HG03469 (cell line): ENCODE results near the gene ARRDC1.

Experiments
- ATAC-seq: cut with Tn5 transposase; IDR thresholded peaks from one replicate; pipeline ENCODE4 v1.9.1; 2021; ENCODE audit warnings: mild to moderate bottlenecking, moderate library complexity, moderate number of reproducible peaks; ENCODE audit not compliant: unreplicated experiment

The ARRDC1 gene

DNA sequence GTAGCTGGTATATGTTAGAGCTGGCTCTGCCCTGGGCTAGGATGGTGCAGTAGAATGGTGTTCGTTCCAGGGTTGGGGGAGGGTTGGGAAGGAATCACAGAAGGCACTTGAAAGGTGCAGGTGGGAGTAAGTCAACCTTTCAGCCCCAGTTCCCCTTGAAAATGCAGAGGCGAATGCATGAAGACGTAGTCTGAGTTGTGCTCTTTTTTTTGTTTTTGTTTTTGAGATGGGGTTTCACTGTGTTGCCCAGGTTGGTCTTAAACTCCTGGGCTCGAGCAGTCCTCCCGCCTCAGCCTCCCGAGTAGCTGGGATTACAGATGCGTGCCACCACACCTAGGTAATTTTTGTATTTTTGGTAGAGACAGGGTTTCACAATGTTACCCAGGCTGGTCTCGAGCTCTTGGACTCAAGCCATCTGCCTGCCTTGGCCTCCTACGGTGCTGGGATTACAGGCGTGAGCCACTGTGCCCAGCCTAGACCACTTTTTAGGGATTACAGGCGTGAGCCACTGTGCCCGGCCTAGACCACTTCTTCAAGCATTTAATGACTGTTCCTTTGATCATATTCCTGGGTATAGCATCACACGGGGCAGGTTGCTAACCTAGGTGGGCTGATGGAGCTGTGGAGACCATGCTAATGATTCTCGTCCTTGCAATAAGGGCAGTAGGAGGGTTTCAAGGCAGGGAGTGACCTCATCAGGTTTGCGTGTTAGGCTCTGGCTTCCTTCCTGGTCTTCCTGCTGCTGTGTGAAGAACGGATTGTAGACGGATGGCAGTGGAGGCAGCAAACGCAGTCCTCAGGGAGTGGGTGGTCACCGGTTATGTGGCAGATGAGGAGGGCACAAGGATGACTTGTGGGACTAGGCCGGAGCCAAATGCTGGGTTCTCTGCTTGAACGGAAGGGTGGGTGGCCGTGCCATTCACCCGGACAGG lies 27.0 kb downstream of the ARRDC1 start:
- no peak for ATAC-seq

DNA sequence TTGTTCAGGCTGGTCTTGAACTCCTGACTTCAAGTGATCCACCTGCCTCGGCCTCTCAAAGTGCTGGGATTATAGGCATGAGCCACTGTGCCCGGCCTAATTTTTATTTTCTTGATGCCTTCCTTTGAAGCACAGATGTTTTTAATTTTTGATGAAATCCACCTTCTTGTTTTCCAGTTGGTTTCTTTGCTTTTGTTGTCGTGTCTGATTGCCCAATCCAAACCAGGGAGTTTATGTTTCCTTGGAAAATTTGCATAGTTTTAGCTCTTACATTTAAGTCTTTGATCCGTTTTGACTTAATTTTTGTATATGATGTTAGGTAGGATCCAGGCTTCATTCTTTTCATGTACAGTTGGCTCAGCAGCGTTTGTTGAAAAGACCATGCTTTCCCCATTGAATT lies 28.5 kb downstream of the ARRDC1 start:
- ATAC-seq = no peak

- ATAC-seq = no peak
These were observed 33.2 kb downstream of the ARRDC1 start for GRCh38 chr9:137638680-137639079.

DNA sequence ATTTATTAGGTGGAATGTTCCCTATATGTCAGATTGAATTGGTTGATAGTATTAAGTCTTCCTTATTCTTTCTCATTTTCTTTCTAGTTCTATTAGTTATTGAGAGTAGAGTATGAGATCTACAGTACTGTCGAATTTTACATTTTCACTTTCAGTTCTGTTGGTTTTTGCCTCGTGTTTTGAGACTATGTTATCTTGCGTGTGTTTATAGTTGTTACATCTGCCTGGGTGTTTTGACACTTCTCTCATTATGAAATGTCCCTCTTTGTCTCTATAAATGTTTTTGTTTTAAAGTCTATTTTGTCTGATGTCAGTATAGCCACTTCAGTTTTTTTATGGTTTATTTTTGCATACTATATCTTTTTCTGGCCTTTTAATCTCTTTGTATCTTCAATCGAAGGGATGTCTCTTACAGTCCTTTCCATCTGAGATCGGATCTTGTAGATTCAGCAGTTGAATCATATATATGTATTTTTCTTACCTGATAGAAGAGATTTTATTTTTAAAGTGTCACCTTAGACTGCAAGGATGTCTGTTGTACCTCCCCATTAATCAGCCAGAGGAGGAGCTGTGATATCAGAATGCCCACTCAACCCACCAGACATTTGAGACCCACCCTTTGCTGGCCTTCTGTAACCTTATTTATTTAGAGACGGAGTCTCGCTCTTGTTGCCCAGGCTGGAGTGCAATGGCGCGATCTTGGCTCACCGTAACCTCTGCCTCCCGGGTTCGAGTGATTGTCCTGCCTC lies 34.0 kb downstream of the ARRDC1 start:
- ATAC-seq = no peak

- ATAC-seq = no peak
These were observed 35.4 kb downstream of the ARRDC1 start for GRCh38 chr9:137640862-137641261.

DNA sequence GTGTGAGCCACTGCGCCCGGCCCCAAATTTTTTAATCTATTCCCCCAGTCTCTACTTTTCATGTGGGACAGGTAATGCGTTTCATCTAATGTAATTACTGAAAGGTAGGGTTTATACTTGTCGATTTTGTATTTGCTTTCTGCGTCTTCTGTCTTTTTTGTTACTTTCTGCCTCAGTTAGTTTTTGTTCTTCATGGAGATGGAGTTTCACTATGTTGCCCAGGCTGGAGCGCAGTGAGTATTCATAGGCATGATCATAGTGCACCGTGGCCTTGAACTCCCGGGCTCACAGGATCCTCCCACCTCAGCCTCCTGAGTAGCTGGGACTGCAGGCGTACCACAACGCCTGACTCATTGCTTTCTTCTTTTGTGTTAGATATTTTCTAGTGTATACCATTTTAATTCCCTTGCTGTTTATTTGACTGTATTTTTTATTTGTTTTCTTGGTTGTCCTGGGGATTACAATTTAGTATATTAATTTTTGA lies 36.7 kb downstream of the ARRDC1 start:
- ATAC-seq = no peak

DNA sequence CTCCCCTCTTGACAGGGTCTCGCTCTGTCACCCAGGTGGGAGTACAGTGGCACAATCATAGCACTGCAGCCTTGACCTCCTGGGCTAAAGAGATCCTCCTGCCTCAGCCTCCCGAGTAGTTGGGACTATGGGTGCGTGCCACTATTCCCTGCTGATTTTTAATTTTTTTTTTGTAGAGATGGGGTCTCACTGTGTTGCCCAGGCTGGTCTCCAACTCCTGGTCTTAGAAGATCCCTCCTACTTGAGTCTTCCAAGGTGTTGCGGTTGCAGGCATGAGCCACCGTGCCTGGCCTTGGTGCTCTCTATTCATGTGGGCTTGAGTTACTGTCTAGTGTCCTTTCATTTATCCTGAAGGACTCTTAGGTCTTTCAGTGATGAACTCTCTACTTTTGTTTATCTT lies 37.4 kb downstream of the ARRDC1 start:
- ATAC-seq = no peak

GRCh38 chr9:137643921-137644320 lies 38.4 kb downstream of the ARRDC1 start:
- no peak for ATAC-seq

DNA sequence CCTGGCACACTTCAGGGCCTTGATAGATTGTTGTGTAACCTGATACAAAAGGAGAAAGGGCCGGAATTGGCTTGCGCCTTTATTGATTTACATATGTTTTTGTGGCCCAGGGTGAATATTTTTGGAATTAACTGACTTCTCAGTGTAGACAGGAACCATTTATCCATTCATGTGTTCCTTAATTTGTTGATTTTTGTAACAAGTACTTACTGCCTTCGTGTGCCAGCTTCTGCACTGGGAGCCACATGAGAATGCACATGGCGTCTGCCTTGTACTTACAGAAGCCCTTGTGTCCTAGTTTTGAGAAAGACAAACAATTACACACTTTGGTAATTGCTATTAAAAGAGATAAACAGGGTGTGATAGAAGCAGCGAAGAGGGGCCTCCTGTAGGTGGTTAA lies 39.7 kb downstream of the ARRDC1 start:
- ATAC-seq = no peak

DNA sequence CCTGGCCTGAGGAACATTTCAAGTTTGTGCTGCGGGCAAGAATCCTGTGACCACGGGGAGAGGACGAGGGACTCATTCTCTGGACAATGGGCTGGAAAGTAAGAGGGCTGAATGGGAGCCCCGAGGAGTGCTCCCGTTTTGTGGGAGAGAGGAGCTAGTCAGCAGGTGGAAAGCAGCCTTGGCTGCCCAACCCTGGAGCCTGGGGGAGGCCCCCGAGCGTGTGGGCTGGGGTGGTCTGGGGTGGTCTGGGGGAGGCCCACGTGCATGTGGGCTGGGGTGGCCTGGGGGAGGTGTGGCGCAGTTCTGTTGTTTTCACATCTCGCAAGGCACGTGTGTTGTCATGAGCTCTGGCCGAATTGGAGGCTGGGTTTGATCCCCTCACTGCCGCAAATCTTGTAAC lies 40.9 kb downstream of the ARRDC1 start:
- no peak for ATAC-seq

- ATAC-seq = no peak
These were observed 41.7 kb downstream of the ARRDC1 start for GRCh38 chr9:137647096-137647714.

GRCh38 chr9:137648396-137648795 lies 42.9 kb downstream of the ARRDC1 start:
- no peak for ATAC-seq

DNA sequence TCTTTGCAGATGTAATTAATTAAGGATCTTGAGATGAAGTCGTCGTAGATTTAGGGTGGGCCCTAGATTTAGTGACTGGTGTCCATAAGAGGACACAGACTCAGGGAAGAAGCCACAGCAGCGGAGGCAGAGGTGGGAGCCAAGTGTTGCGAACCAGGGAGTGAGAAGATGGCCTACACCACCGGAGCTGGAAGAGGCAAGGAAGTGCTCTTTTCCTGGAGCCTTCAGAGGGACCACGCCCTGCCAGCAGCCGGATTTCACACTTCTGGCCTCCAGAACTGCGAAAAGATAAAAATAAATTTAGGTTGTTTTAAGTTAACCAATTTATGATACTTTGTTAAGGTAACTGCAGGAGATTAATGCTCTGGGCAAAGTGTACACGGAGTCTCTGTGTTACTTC lies 44.1 kb downstream of the ARRDC1 start:
- ATAC-seq = no peak

DNA sequence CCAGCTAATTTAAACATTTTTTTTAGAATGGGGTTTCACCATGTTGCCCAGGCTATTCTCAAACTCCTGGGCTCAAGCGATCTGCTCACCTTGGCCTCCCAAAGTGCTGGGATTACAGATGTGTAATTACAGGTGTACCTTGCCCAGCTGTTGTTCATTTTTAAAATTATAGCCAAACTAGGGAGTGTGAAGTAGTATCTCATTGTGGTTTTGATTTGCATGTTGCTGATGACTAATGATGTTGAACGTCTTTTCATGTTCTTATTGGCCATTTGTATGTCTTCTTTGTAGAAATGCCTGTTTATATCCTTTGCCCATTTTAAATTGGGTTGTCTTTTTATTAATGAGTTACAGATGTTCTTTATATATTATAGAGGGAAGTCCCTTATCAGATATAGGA lies 44.8 kb downstream of the ARRDC1 start:
- no peak for ATAC-seq

GRCh38 chr9:137650779-137651178 lies 45.3 kb downstream of the ARRDC1 start:
- ATAC-seq = no peak

DNA sequence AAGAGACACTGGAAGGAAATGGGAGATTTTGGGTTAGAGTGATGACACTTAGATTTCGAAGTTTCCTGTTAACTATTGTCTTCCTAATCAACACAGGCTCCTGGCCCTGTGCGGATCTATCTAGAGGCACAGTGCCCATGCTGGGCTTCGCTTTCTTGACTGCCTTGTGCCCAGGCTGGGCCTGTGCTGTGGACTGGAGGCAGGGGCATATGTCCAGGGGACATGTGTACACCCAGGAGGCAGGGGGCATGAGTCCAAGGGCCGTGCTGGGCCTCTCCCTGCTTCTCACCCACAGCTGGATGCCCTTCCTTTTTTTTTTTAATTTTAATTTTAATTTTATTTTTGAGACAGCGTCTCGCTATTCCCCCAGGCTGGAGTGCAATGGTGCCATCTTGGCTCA lies 50.9 kb downstream of the ARRDC1 start:
- no peak for ATAC-seq

- ATAC-seq = no peak
These were observed 52.1 kb downstream of the ARRDC1 start for GRCh38 chr9:137657606-137658005.

DNA sequence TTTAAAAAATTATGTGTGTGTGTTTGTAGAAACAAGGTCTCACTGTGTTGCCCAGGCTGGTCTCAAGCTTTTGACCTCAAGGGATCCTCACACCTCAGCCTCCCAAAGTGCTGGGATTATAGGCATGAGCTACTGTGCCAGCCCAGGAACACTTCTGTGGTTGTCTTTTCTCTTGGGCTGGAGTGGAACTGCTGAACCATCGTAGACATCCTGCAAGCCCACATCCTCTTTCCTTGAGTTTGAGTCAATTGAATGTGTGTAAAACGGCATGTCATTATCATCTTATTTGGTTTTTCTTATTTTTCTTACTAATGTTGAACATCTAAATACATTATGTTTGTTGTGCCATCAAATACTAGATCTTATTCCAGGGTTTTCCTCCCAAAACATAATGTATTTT lies 53.3 kb downstream of the ARRDC1 start:
- ATAC-seq = no peak

- no peak for ATAC-seq
These were observed 54.7 kb downstream of the ARRDC1 start for GRCh38 chr9:137660144-137660543.

DNA sequence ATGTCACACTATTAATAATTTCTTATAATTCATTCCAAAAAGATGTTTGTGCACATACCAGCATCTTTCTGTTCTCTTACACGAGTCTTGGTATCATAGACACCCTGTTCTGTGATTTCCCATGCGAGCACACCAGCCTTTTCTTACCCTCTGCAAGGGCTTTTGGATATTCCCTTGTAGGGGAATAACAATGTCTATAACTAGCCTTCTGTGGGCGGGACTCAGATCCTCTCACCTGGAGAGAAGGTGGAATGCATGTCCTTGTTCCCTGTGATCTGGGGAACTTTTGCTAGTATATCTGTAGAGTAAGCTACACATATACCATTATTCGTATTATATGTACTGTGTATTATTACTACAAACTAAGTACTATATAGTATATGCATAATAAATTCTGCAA lies 58.1 kb downstream of the ARRDC1 start:
- ATAC-seq = no peak

DNA sequence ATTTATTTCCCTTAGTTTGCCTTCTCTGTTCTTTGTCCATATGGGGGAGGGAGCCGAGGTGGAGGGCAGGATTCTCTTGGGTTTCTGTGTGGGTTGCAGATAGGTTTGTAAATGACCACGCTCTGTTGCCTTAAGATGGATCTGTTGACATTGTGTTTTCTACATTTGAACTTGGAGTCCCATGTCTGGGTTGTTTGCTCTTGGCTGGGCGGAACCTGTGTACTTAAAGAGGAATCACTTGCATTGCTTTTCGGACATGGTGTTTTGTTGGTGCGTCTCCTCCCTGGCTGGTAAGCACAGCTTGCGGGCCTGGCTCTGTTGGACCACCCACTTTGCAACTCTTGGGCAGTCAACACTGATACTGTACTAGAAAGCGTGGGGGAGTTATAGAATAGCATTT lies 59.2 kb downstream of the ARRDC1 start:
- no peak for ATAC-seq
